Gastrocnemius medialis (tissue), 4 donors: ENCODE results near the gene MED27. TPM values are rescaled to one million over a fixed set of nuclear protein-coding genes. Genes with fewer than 3 reads are reported as not detected.

Experiments
- ATAC-seq, 2 donors: fragments of 150-250 bp; one replicate each; pipeline ENCODE4 v1.9.1; 2016
- DNase-seq, 2 donors: peaks; one replicate each; pipeline ENCODE4 v3.0.0-alpha.2; 2019
- H3K27ac ChIP-seq, 4 donors: fragments of 200-600 bp; sonication (generic); 1 replicate in 1 of 4; 2 replicates in 3 of 4; pipeline ENCODE4 v1.5.1; 2016 to 2018; ENCODE audit warnings: mild to moderate bottlenecking in 2 of 4, moderate library complexity in 1 of 4
- H3K27me3 ChIP-seq, 3 donors: fragments of 200-600 bp; sonication (generic) in 2 of 3; 1 replicate in 1 of 3; 2 replicates in 2 of 3; pipeline versions ENCODE4 v1.5.1 to v1.6.0; 2016 to 2019; ENCODE audit warnings: mild to moderate bottlenecking in 1 of 3, moderate library complexity in 1 of 3
- H3K36me3 ChIP-seq, 2 donors: fragments of 200-600 bp; sonication (generic) in 1 of 2; one replicate each; pipeline ENCODE4 v1.5.1; 2017 to 2018
- H3K4me1 ChIP-seq, 2 donors: fragments of 200-600 bp; sonication (generic) in 1 of 2; one replicate each; pipeline ENCODE4 v1.5.1; 2016 to 2017; ENCODE audit warnings: mild to moderate bottlenecking in 2 of 2
- H3K4me3 ChIP-seq, 4 donors: fragments of 200-600 bp; sonication (generic) in 3 of 4; 1 replicate in 1 of 4; 2 replicates in 3 of 4; pipeline ENCODE4 v1.5.1; 2016 to 2019; ENCODE audit warnings: mild to moderate bottlenecking in 2 of 4
- H3K9me3 ChIP-seq, 3 donors: fragments of 200-600 bp; sonication (generic) in 2 of 3; 1 replicate in 1 of 3; 2 replicates in 2 of 3; pipeline ENCODE4 v1.5.1; 2016 to 2019
- CTCF ChIP-seq, 5 experiments: fragments of 450-650 bp in 3 of 5; fragments of 200-600 bp in 2 of 5; sonication (generic) in 2 of 5; IDR thresholded peaks in 4 of 5; conservative IDR thresholded peaks in 1 of 5; 1 replicate in 4 of 5; 2 replicates in 1 of 5; pipeline ENCODE4 v1.5.1; 2016 to 2019; ENCODE audit warnings: antibody characterized with exemption in 5 of 5, mild to moderate bottlenecking in 3 of 5, moderate library complexity in 3 of 5
- POLR2A ChIP-seq, 2 donors: fragments of 450-650 bp; IDR thresholded peaks; one replicate each; pipeline ENCODE4 v1.6.1; 2017; ENCODE audit warnings: antibody characterized with exemption in 2 of 2, mild to moderate bottlenecking in 2 of 2, moderate library complexity in 2 of 2
- in situ Hi-C, 4 donors: fragments of 200-750 bp; cut with MboI; loops; one replicate each; pipeline versions ENCODE4 v1.15.0 to v1.8.0; 2017; ENCODE audit warnings: low sequenced_read_pairs in 4 of 4
- intact Hi-C: fragments of 100-400 bp; cut with DNase I; formaldehyde crosslinking; loops from one replicate; pipeline ENCODE4 v1.15.1; 2023; ENCODE audit warnings: low total_unique reads
- total RNA-seq, 4 donors: library from RNA; depleted of rRNA; stranded (reverse); fragments of >200 nt; gene quantifications; one replicate each; pipeline versions ENCODE4 v1.1.0 to v1.2.3, GENCODE V29; 2016

Gene MED27
- total RNA-seq, 4 donors from 2014 or later, result 11.6 to 20.3 (median 13.9) TPM

GRCh38 chr9:131999692-132000551, 79.7 kb downstream of the MED27 start:
- intact Hi-C loops (no loop called here), in situ Hi-C loops (no loop called here)
- TF ChIP-seq POLR2A (IDR thresholded peaks at IDR 0.05), result no peak
- TF ChIP-seq CTCF (IDR thresholded peaks at IDR 0.05 in 4 of 5, conservative IDR thresholded peaks at IDR 0.05 in 1 of 5), result no peak
- H3K4me3 ChIP-seq, result no peak overlapping the region
- no peaks in the 10 kb centered on the region for H3K36me3 ChIP-seq
- H3K4me1 ChIP-seq, result peaks cover 11 to 13% of the 10 kb centered on the region in 2 donors
- no peaks in the 10 kb centered on the region for H3K9me3 ChIP-seq
- H3K27ac ChIP-seq, result no peak overlapping the region
- H3K27me3 ChIP-seq, result no peaks in the 10 kb centered on the region
- DNase-seq, result no peak
- ATAC-seq, result no peak

DNA sequence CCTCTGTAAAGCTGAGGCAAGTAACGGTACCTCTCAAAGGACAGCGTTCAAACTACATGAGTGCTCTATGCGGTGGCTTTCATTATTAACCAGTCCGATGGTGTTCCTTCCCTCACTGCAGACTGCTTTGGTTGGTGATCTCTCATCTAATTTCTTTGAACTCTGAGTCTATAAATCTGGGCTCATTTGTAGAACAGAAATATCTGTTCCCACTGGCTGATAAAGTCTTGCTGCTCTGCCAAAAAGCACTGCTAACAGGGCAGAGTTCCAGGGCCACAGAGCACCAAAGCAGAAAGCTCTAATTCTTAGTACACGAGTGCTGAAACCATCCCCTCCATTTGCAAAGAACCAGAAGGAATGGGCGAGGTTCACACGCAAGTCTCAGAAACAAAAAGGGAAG, 81.9 kb downstream of the MED27 start:
- intact Hi-C loops, result no loop called here
- no peak overlapping the region for H3K27ac ChIP-seq
- H3K27me3 ChIP-seq, result no peaks in the 10 kb centered on the region
- TF ChIP-seq POLR2A (IDR thresholded peaks at IDR 0.05), result no peak
- TF ChIP-seq CTCF (IDR thresholded peaks at IDR 0.05 in 4 of 5, conservative IDR thresholded peaks at IDR 0.05 in 1 of 5), result no peak
- ATAC-seq (no peak), DNase-seq (no peak)
- H3K4me1 ChIP-seq, result peaks cover 10 to 11% of the 10 kb centered on the region in 2 donors
- in situ Hi-C loops, result no loop called here
- no peaks in the 10 kb centered on the region for H3K9me3 ChIP-seq
- no peak overlapping the region for H3K4me3 ChIP-seq
- no peaks in the 10 kb centered on the region for H3K36me3 ChIP-seq

DNA sequence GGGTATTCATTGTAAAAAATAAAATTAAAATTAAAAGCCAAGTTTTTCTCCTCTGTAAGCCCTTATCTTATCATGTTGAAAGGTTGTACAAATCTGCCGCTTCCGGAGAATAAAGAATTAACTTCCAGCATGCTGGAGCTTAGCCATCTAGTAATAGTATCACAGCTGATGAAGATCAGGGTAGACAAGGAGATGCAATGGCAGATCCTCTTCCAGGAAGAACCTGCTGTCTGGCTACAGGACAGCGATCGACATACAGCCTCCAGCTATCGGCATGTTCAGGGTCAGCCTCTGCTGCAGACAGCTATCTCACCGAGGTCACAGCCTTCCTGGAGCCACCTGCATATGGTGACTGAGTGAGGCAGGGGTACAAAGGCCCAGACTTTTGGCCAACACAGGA, 82.6 kb downstream of the MED27 start:
- intact Hi-C loops (no loop called here), in situ Hi-C loops (no loop called here)
- peaks cover 10 to 11% of the 10 kb centered on the region in 2 donors for H3K4me1 ChIP-seq
- H3K27ac ChIP-seq, result no peak overlapping the region
- no peak overlapping the region for H3K4me3 ChIP-seq
- no peak for DNase-seq
- ATAC-seq, result no peak
- H3K9me3 ChIP-seq, result no peaks in the 10 kb centered on the region
- H3K27me3 ChIP-seq, result no peaks in the 10 kb centered on the region
- TF ChIP-seq CTCF (IDR thresholded peaks at IDR 0.05 in 4 of 5, conservative IDR thresholded peaks at IDR 0.05 in 1 of 5) (no peak), POLR2A (IDR thresholded peaks at IDR 0.05) (no peak)
- H3K36me3 ChIP-seq, result no peaks in the 10 kb centered on the region

- Histone ChIP-seq H3K36me3 (no peaks in the 10 kb centered on the region), H3K4me3 (no peak overlapping the region), H3K4me1 (peaks cover 10 to 11% of the 10 kb centered on the region in 2 donors), H3K9me3 (no peaks in the 10 kb centered on the region), H3K27me3 (no peaks in the 10 kb centered on the region), H3K27ac (no peak overlapping the region)
- in situ Hi-C loops (no loop called here), intact Hi-C loops (no loop called here)
- no peak for ATAC-seq
- TF ChIP-seq CTCF (IDR thresholded peaks at IDR 0.05 in 4 of 5, conservative IDR thresholded peaks at IDR 0.05 in 1 of 5) (no peak), POLR2A (IDR thresholded peaks at IDR 0.05) (no peak)
- DNase-seq, result no peak
These were observed 84.3 kb downstream of the MED27 start for GRCh38 chr9:131995382-131995781.
